Activated CD4-positive, alpha-beta T cell treated with anti-CD3 and anti-CD28 coated beads for 48 hours (primary cell): ENCODE results near the gene KIF15.
"Not testable (repeated sequence)": the region's sequence is repeated elsewhere in the genome, so short reads cannot be mapped to it uniquely, and the experiment has no call there.

Experiments
- DNase-seq: peaks from one replicate; pipeline ENCODE4 v3.0.0-alpha.2; 2020

Gene KIF15

GRCh38 chr3:44761424-44762169 is at the start of gene KIF15, which contains the start of gene KIAA1143:
Gene KIF15 (plus strand): TSS chr3:44761794. CDS start chr3:44761866, 72 bp downstream.
Gene KIAA1143 (minus strand): TSS chr3:44761619. CDS start chr3:44761602, 17 bp downstream.
- DNase-seq = peak; percentile 99

DNA sequence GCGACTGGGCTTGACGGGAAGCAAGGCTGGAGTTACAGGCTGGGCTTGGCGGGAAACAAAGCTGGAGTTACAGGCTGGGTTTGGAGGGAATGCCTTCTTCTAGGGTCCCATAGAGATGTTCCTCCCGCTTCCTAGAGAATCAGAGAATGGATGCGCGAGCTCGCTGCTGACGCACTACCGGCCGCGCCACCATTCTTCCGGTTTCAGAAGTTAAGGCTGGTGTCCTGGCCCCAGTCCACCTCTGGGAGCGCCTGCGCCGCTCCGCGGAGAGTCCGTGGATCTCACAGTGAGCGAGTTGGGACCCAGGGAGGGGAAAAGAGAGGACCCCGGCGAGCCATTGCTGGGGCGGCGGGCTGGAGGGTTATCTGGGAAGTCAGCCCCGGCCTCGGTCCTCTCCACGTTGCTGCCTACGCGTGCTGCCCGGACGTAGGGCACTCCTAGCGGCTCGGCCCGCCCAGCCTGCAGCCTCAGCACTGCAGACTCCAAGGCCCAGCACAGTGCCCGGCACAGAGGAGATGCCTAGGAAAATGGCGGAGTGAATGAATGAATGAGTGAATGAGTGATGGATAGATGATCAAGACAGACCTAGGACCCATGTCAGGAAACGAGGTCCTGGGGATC is 49.0 kb upstream of the KIF15 start, which contains the start of gene ZNF502:
Gene ZNF502, plus strand, starts transcription at position 206 of the 621 bp plus-strand sequence. CDS start 7,602 bp downstream, outside the sequence.
- DNase-seq = peak; percentile 80

DNA sequence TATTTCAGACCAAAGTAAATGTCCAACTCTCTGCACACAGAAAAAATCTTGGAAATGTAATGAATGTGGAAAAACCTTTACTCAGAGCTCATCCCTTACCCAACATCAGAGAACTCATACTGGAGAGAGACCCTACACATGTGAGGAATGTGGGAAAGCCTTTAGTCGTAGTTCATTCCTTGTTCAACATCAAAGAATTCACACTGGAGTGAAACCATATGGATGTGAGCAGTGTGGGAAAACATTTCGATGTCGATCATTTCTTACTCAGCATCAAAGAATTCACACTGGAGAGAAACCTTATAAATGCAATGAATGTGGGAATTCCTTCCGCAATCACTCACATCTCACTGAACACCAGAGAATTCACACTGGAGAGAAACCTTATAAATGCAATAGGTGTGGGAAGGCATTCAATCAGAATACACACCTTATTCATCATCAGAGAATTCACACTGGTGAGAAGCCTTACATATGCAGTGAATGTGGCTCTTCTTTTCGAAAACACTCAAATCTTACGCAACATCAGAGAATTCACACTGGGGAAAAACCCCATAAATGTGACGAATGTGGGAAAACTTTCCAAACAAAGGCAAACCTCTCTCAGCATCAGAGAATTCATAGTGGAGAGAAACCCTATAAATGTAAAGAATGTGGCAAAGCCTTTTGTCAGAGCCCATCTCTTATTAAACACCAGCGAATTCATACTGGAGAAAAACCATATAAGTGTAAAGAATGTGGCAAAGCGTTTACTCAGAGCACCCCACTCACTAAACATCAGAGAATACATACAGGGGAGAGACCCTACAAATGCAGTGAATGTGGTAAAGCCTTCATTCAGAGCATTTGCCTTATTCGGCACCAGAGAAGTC is 40.1 kb upstream of the KIF15 start:
- no peak for DNase-seq

DNA sequence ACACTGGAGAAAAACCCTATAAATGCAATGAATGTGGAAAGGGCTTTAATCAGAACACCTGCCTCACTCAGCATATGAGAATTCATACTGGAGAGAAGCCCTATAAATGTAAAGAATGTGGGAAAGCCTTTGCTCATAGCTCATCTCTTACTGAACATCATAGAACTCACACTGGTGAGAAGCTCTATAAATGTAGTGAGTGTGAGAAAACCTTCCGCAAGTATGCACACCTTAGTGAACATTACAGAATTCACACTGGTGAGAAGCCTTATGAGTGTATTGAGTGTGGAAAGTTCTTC is 39.5 kb upstream of the KIF15 start:
- no peak for DNase-seq

GRCh38 chr3:44729384-44729910 is 32.1 kb upstream of the KIF15 start, which contains the start of gene ZNF501:
Gene ZNF501 (plus strand): TSS chr3:44729635. CDS start chr3:44734422, 4,787 bp downstream.
- DNase-seq = peak; percentile 92

DNA sequence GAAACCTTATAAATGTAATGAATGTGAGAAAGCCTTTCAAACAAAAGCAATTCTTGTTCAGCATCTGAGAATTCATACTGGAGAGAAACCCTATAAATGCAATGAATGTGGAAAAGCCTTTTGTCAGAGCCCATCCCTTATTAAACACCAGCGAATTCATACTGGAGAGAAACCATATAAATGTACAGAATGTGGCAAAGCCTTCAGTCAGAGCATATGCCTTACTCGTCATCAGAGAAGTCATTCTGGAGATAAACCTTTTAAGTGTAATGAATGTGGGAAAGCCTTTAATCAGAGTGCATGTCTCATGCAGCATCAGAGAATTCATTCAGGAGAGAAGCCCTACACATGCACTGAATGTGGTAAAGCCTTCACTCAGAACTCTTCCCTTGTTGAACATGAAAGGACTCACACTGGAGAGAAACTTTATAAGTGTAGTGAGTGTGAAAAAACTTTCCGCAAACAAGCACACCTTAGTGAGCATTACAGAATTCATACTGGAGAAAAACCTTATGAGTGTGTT is 26.9 kb upstream of the KIF15 start:
- no peak for DNase-seq

- no peak for DNase-seq
Measured at GRCh38 chr3:44761101-44761423, 532 bp upstream of the KIF15 start.

GRCh38 chr3:44762170-44762677 is 630 bp downstream of the KIF15 start:
- no peak for DNase-seq

GRCh38 chr3:44762690-44763089 is 1.1 kb downstream of the KIF15 start:
- no peak for DNase-seq

DNA sequence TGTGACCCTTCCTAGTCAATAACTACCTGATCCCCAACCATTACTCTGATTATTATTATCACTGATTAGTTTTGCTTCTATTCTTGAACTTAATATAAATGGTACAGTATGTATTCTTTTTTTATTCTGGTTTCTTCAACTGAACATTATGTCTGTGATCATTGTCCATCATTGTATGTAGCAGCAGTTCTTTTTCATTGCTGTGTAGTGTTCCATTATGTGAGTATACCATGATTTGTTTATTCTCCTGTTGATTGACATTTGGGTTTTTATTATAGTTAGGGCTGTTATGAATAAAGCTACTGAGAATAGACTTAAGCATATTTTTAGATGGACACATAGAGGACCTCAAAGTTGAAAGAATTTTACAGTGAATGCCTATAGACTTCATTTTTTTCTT is 2.7 kb downstream of the KIF15 start:
- DNase-seq = no peak

DNA sequence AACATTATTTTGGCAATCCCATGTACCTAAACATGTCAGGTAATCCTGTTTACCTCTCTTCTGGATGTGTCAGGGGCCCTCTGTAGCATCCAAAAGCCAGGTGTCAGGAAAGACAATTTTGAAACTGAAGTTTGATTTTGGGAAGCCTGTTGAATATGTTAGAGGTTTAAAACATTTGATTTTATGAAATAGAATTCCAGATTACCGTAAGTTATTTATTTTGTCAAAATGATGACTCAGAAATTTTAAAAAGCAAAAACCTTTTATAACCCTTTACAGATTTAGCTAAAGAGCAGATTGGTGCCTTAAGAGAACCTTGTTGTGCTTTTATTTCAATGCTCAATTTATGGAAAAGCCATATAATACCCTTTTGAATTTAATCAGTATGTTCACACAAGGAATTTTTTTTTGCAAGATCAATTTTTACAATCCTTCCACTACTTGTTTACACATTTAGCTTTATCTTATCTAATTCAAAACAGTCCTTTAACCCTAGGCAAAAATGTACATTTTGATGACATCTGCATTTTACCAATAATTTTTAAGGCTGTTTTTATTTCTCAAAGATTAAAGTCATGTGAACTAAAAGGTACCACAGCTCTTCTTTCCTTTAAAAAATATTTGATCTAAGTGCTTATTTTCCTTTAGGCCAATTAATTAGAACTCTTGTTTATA is 10.0 kb downstream of the KIF15 start:
- DNase-seq = no peak

DNA sequence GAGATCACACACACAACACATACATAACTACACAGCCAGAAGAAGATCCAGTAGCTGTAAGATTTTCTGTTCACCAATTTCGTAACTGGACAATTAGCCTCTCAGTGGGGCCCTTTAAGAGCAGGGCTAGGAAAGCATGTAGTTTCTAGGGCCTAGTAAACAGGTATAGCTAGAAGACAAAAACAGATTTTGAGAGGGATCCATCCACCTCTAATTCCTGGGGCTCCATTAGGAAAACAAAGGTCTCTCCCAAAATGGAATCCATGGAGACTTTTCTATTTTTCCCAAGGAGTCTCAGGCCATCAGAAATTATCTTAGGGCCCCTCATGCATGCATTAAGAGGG is 10.5 kb downstream of the KIF15 start:
- DNase-seq = no peak

GRCh38 chr3:44782891-44783290 is 21.3 kb downstream of the KIF15 start:
- no peak for DNase-seq

DNA sequence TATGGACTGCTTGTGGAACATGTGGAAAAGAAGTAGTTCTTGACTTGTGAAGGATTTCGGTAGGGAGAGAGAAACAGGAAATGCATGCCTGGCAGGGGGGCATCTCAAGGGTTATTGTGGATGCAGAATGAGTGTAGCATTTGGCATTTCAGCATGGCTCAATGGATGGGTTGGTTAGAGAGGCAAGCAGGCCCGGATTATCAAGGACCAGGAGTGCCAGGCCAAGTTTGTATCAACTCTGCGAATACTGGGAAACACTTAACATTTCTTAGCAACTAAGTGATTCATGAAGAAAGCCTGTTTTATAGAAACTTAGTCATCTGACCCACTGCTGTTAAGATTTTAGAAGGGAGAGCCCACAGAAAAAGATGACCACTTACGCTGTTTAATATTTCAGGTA is 33.6 kb downstream of the KIF15 start:
- no peak for DNase-seq

DNA sequence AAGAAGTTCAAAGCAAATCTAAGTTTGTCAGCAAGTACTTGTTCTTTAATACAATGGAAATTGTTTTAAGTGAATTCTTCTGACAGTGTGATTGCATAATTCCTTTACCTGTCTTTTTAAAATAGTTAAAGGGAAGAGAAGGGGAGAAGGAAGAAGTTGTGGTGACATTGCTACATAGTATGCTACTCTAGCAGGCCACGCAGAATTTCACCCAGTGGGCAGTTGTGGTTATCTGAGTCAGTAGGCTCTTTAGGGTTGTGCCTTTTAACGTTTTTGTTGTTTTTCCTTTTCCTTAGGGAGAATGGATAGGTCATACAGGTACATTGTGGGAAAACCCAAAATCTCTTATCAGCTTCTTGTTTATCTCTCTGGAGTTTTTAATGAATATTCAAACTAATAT is 40.4 kb downstream of the KIF15 start:
- no peak for DNase-seq

DNA sequence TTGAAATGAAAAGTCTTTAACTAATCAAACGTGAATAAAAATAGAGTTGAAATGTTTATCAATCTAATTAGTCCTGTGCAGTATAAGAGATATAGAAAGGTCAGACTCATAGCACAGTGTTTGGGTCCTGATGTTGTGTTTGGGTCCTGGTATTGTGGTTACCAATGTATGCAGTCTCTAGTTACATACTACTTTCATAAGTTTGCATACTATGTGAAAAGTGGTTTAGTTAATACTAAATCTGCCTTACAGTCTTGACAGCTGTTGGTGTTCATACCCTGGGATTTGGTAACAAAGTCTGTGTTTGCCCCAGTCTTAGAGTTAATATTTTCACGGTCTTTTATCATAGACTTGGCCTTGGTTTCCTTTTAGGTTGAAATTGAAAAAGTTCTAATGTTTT is 41.7 kb downstream of the KIF15 start:
- no peak for DNase-seq

- no peak for DNase-seq
Measured at GRCh38 chr3:44805960-44806359, 44.4 kb downstream of the KIF15 start.

DNA sequence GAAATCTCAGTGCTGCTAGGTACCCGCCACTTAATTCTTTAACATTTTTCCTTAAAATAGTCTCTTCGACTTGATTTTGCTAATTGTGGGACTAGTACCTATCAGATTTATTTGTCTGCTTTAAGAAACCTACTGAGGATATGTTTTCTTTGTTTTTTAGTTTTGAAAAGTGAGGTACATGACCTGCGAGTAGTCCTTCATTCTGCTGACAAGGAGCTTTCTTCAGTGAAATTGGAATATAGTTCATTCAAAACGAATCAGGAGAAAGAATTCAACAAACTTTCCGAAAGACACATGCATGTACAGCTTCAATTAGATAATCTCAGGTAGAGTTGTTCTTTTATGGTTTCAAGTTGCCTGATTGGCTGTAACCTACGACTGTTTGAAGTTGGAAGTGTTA is 53.2 kb downstream of the KIF15 start:
- DNase-seq = no peak

GRCh38 chr3:44816334-44816733 is 54.7 kb downstream of the KIF15 start:
- DNase-seq = not testable (repeated sequence)

DNA sequence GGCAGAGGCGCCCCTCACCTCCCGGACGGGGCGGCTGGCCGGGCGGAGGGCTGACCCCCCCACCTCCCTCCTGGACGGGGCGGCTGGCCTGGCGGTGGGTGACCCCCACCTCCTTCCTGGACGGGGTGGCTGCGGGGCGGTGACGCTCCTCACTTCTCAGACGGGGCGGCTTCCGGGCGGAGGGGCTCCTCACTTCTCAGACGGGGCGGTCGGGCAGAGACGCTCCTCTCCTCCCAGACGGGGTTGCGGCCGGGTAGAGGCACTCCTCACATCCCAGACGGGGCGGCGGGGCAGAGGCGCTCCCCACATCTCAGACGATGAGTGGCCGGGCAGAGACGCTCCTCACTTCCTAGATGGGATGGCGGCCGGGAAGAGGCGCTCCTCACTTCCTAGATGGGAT is 59.6 kb downstream of the KIF15 start:
- not testable (repeated sequence) for DNase-seq

GRCh38 chr3:44825264-44825925 is 63.8 kb downstream of the KIF15 start:
- no peak for DNase-seq

DNA sequence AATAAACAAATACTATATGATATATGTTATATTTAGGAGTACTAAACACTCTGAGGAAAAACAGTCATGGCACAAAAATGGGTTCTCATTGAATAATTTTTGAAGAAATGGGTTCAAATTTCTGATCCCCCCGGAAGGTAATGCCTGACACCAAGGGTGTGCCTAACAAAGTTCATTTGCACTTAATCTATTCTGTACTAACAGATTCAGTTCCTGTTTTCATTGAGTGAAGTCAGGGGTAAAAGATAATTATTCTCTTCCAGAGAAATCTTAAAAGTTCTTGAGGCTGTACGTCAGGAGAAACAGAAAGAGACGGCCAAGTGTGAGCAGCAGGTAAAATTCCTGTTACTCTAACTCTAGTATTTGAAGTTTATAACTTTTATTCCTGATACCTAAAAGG is 65.6 kb downstream of the KIF15 start:
- no peak for DNase-seq
